Activated CD8-positive, alpha-beta memory T cell treated with anti-CD3 and anti-CD28 coated beads for 1 hour (primary cell): ENCODE results near the gene PARP8.

Experiments
- DNase-seq, 2 donors: peaks; one replicate each; pipeline ENCODE4 v3.0.0-alpha.2; 2020; ENCODE audit warnings: low read depth in 1 of 2; ENCODE audit errors: extremely low read depth in 1 of 2

The PARP8 gene

DNA sequence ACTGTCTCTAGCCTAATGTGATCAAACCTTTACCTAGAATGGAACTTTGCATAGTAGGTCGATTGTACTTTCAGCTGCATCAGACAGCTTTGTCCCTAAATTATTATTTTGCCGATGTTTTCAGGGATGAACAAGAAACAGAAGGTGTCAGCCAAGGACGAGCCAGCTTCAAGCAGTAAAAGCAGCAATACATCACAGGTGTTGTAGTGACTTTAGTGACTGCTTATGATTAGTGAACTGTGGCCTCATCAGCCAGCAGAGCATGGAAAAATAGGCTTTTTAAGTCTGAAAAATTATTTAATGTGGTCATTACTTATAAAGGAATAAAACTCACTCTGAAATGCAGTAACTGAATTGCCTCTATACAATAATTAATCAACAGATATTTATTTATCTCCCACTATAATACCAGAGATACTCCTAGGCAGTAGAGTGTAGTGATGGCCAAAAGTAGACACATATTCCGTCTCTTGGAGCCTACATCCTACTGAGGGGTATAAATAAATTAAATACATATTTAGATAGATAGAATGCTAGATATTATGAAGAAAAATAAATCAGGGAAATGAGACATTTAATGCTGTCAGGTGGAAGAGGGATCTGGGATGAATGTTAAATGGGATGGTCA is 166.3 kb downstream of the PARP8 start:
- DNase-seq, result no peak

DNA sequence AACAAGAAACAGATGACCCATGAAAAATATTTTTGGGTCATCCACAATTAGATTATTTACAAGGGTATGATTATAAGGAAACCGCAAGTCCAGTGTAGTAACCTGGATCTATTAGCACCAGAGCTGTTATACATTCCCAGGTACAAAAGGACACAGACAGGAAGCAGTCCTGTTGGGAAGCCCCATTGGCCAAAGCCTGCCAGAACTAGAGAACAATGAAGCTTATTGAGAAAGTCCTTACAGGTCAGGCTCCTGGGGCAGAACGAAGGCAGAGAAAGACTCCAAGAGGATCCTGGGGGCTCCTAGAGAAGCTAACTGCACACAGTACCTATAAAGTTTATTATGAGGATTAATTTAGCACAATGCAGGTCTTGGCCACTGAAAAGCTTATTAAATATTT is 169.9 kb downstream of the PARP8 start:
- no peak for DNase-seq

DNA sequence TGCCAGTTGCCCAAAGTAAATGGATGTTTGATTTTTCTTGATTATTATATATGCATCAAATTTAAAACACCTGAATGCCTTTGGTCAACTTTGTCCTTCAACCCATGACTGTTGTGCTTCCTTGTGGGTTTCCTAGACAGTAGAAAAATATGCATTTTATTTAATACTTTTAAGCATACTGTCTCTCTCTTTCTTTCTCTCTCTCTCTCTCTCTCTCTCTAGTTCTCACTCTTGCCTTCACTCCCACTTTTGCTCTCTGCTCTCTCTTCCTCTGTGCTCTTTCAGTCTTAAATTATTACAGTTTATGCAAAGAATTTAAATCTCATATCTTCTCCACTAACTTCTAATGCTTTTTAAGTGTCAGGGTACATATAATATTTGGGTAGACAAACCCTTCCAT is 173.0 kb downstream of the PARP8 start:
- no peak for DNase-seq

DNA sequence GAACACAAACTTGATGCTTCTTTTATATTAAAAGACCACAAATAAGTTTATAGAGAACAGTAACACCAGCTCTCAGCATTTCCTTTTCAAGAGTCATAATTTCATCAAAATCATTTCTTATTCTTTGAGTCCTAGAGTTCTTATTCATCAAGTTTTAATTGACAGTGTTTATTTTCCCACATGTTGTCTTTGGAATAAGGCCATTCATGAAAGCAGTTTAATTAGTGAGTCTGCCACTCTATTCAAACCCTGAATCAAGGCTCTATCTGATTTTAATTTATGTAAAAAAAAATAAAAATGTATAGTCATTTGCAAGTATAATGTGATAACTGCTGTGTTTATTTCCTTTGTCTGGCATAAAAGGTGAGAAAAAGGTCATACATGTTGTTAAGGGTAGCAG is 176.7 kb downstream of the PARP8 start:
- DNase-seq, result no peak

DNA sequence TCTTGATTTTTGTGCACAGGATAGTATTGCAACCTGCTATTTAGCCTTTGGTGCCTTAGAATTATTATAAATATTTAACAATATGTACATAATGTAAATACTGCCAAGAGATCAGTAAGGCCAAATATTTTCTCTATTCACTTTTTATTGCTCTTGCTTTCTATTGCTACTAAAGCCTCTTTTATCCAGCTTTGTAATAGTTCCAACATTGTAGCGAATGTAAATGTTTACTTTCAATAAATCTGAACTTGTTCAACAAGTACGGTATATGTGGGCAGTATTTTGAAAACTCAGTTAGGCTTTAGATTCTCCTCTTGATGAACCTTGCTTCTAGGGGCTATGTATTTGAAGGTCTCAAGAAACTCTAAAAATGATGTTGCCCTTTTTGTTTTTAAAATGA is 179.8 kb downstream of the PARP8 start:
- DNase-seq, result no peak

DNA sequence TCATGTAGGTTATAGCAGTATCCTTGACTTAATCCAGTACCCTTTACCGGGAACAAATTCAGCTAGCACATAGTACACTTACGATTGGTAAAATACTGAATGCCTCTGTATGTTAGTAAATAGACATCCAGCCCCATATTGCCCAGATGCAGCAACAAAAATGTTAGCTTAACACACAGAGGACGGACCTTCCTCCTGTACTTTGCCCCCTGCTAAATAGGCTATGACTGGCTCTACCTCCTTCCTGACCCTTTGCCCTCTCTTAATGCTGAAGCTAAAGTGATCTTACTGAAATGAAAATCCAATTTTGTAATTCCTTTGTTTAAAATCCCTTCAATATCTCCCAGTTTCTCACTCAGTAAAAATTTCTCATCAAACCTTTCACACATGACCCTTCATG is 183.1 kb downstream of the PARP8 start:
- DNase-seq, result no peak

DNA sequence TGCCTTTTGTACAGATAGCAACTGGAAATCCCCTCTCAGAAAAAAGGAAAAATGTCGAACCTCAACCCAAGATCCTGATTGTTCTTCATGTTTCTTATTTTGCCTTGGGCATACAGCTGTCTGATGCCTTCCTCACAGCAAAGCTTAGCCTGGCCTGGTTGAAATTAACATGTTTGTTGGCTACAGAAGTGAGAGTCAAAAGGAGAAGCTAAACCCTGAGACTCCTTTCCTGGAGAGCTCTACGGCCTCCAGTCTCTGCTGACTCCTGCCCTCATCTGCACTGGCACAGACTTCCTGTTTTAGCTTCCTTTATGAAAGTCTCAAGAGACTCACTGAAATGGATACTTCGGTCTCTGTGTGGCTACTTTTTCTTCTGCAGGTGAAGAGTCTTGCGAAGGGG is 186.7 kb downstream of the PARP8 start:
- DNase-seq, result no peak

DNA sequence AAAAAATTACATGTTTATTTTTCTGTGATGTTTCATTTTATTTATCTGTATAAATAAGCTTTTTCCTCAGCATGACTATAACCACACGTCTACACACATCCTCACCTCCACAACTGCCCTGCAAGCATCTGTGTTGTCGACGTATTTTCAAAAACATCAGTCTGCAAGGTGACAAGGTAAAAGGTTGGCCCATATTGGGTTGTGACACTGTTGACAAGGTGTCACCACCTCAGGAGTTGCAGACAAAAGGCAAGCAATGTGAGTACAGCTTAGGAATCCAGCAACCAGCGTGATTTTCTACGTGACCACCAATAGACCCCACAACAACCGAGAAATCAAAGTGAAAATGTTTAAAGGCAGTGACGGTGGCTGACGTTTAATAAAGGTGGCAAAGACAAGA is 187.6 kb downstream of the PARP8 start:
- DNase-seq, result no peak

DNA sequence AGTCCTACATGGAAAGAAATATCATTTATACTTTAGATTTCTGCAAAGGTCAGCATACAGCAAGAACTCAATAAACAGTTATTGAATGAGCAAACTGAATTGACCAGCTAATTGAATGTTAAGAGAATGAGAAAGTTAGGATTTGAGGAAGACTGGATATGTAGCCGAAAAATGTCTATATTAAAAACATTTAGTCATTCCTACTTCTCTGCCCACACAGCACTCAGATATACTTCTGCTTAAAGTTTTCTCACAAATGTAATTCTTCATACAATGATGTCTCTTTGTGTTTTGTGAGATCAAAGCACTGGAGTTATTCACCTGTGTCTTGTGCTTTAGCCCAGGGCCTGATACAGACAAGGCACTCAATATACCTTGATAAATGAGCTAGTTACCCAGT is 188.6 kb downstream of the PARP8 start:
- DNase-seq, result no peak

DNA sequence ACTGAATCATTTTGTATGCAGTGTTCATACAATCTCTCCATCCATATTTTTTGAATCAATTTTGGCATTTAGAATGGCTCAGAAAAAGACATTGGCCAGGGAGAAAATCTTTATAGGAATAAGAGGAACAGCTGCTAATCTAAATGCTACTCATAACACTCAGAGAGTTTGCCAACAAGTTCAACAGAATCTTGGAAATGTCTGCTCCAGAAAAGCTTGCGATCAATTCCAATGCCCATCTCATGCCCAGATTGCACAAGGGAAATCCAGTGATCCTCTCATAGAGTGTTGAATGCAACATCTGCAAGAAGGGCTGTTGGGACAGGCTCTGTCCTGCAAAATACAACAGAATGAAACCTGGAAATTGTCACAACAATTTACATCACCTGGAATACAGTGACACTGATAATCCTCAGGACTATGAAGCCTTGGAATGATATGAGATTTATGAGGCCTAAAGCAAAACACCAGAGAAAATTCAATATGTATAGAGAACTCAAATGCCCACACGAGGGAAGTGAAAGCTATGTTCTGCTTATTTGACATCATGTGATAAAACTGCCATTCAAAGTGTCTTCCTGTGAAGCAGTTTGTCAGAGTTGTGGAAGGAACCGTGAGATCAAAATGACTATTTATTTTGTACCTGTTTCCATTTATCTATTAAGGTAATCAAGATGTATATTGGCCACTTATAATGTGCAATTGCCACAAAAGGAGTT is 190.1 kb downstream of the PARP8 start:
- no peak for DNase-seq

DNA sequence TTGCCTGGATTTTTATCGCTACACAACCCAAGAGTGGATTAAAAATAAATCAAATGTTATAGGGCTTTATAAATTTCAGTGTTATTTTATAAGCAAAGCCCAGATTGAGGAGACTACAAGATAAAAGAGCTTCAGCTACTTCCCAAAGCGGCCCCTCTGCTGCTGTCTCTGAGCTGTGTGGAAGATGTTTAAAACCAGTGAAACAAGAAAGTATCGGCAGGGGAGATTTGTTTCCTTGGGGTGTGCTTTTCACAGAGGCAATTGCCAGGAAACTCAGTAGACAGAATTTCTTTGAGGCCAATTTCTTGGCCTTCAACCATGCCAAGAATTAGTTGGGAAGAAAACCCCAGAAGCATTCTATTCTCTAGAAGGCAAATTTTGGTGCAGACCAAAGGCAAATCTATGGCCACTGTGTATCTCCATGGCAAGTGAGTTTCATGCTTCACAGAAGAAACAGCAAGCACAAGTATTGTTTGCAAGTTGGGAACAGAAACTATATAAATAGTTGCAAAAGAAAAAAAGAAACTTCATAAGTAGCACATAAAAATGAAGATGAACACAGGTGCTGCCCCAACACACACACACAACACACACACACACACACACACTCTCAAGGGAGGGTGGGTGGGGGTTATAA is 197.2 kb downstream of the PARP8 start:
- no peak for DNase-seq

DNA sequence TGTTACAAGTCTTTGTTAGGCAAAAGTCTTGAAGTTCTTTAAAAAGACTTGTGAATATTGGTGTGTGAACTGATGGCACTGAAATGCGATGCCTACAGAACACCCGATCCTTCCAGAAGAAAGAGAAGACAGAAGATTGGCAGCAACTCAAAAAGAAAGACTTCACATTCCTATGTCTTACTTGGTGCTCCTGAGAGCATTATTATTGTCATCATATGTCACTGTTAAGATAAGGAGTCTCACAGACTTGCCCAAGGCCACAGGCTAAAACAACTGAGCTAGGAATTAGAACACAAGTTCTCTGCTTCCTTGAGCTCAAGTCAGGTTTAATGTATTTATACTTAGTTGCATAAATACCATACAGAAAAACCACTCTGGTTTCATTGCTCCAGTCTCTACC is 198.0 kb downstream of the PARP8 start:
- DNase-seq, result no peak

DNA sequence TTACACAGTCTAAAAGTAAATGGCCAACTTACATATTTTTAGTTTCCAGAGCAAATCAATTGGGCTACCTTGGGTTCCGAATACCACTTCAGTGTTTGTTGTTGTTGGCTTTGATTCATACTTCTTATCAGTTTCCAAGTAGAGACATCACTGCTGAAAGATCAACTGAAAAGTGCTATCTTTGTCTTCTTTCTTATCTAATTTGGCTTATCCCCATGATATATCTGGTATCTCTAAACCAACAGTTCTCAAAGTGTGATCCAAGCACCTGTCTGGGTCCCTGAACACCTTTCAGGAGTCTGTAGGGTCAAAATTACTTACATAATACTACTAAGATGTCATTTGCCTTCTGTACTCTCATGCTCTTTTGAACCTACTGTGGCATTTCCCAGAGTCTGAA is 200.0 kb downstream of the PARP8 start:
- no peak for DNase-seq

DNA sequence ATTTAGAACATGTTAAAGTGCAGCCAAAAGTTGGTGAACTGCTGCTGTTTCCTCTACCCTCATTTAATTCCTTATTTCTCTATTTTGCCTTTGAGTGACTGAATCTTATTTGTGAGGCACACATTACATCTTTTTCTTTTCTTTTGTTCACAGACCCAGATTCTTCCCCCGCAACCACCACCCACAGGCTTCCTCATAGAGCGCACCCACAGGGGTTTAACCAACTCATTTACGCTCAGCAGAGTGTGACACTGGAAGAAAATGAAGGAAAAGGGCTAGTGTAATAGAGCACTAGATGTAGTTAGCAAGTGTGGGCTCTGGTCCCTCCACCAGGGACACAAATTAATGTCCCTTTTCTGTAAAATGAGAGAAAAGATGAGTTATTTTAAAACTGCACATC is 200.7 kb downstream of the PARP8 start:
- no peak for DNase-seq

DNA sequence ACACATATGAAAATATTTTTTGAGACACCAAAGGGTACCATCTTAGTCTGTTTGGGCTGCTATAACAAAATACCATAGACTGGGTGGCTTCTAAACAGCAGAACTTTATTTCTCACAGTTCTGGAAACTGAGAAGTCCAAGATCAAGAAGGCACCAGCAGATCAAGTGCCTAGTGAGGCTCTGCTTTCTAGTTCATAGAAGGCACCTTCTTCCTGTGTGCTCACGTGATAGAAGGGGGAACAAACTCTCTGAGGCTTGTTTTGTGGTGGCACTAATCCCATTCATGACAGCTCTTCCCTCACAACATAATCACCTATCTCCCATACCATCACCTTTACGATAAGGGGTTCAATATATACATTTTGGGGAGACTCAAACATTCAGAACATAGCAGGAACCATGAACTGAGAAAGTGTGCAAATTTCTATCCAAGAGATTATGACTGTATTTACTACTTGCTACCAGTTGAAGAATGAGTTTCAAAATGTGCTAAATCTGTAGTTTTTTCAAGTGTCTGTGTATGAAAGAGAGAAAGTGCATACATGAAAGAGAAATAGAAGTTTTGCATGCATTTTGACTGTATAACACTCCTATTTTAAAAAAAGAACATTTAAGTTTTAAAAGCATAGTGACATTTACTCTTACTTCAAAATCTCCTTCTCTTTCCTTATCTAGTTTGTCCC is 207.3 kb downstream of the PARP8 start:
- no peak for DNase-seq

DNA sequence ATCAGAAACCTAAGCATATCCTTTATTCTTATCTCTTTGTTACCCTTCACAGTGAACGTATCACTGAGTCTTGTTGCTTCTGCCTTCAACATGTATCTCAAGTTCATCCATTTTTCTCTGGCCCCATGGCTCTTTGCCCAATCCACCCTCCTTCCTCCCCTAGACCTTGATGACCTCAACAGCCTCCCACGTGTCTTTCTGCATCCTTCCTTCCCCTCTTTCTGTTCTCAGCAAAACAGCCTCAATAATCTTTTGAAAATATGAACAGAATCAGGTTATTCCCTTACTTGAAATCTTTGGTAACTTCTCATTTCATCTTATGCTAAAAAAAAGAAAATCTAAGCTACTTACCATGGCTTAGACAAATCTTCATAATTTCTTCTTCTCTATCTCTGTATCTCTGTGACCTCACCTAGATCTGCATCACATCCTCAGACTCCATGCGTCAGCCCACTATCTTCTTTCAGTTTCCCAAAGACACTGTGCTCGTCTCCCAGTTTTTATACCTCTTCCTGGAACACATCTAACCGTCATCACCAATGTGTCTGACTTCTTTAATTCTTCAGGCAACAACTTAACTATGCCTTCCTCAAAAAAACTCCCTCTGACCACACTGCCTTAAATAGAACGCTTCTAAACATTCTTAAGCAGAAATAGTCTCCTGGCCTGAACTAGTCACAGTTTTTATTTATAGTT is 208.0 kb downstream of the PARP8 start:
- no peak for DNase-seq

DNA sequence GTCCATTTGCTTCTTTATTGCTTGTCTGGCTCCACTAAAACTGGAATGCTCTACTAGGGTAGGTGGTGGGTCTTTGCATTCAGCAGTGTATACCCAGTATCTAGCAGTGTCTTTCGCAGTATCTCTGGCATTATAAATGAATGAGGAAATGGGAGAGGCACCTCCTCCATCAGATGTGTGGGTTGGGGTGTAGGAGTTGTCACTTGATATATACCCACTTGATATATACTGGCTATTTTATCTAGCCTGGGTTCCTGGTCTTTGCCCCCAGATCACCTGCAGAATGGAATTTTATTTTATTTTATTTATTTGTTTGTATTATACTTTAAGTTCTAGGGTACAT is 208.5 kb downstream of the PARP8 start:
- DNase-seq, result no peak

DNA sequence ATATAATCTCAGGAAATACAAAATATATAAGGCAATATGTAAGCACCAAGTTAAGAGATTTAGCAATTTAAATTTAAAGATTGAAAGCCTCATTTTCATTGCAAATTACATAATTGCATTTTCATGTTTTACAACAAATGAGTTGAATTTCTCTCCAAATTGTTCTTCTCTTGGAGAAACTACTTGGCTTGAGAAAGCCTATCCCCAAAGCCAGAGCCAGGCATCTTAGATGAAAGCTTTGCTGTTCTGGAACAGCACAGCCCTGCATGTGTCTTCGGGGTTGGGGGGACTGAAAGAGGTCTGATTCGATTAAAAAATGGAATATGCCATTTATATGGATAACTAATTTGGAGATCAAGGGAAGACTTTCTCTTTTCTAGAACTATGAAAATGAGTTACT is 212.0 kb downstream of the PARP8 start:
- DNase-seq, result no peak

DNA sequence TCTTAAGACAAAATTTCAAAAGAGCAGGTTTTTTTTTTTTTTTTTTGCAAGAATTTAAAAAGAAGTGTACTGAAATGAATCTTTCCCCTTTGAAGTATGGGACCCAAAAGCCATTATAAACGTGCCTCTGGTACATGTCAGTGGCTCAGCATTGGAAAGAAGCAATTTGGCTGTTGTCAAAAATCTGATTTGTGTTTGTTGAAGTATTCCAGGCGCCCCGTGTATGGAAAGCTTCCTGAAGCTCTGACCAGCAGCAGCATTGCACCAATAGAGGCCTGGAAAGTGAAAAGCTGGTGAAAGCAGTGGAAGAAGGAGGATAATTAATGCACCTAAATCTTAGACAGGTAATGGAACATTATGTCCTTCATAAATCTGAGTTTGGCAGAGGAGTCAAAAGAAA is 215.0 kb downstream of the PARP8 start:
- no peak for DNase-seq

DNA sequence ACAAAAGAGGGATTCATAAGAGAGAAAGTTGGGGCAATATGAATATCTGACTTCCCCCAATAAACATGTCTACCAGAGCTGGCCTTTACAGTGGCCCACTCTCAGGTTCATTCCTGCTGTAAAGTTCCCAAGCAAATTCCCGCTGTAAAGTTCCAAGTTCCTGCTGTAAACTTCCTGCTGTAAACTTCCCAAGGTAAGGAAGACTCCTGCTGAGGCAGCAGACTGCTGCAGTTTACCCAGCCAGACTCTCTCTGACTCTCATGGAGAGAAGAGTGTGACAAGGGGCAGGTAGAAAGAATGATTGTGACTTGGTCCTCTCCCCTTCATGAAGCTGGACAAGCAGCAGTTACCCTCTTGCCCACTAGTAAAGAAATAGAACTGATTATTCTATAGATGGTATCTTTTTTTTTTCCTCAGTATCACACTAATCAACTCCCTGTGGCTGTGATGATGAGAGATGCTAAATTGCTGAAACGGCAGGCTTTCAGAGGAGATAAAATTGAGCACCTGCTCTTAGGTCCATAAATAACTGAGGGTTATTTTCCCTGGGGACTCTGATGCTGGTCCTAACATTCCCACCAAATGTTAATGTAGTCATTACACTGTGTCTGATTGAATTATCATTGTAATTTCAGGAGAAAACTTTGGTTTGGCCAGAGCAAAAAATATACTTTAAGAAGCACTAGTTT is 220.4 kb downstream of the PARP8 start:
- no peak for DNase-seq
